ENCODE data around the gene RFC3. TPM values are rescaled to one million over a fixed set of nuclear protein-coding genes. Genes with fewer than 3 reads are reported as not detected.

Gene RFC3
- total RNA-seq, 1 experiment from 2014 or later = 64.4 TPM

GRCh38 chr13:33838647-33839046 is 20.7 kb downstream of the RFC3 start:
- Histone ChIP-seq H3K27ac (ENCODE audit: low read depth, low read length, poor library complexity, severe bottlenecking) (no peak overlapping the region), H3K9me3 (ENCODE audit: low read depth, low read length, poor library complexity, severe bottlenecking) (no peaks in the 10 kb centered on the region), H3K27me3 (replicated peaks; ENCODE audit: insufficient read depth, low read depth, low read length, poor library complexity) (no peaks in the 10 kb centered on the region), H3K4me3 (ENCODE audit: low read depth, low read length, poor library complexity, severe bottlenecking) (no peak overlapping the region), H3K36me3 (ENCODE audit: insufficient read depth, low read length, poor library complexity, severe bottlenecking) (peaks cover 44% of the 10 kb centered on the region), H3K4me1 (ENCODE audit: insufficient read depth, low read length, poor library complexity, severe bottlenecking) (no peaks in the 10 kb centered on the region)
- intact Hi-C loops (cut with micrococcal nuclease; ENCODE audit: unreplicated experiment) = no loop called here
- TF ChIP-seq CTCF (conservative IDR thresholded peaks at IDR 0.05; ENCODE audit: low read depth, low read length) (no peak), EZH2 (IDR thresholded peaks at IDR 0.05; ENCODE audit: borderline replicate concordance, low read depth, low read length, poor library complexity, severe bottlenecking) (no peak)
- no peak for DNase-seq (ENCODE audit: low spot score)
- ChIA-PET POLR2A (ENCODE audit: low non-redundant PET) (no interaction called here), CTCF (no interaction called here)
- no TSS peak for BruUV-seq (replicated peaks)

GRCh38 chr13:33840402-33840801 is 22.5 kb downstream of the RFC3 start:
- Histone ChIP-seq H3K27ac (ENCODE audit: low read depth, low read length, poor library complexity, severe bottlenecking) (no peak overlapping the region), H3K9me3 (ENCODE audit: low read depth, low read length, poor library complexity, severe bottlenecking) (no peaks in the 10 kb centered on the region), H3K4me3 (ENCODE audit: low read depth, low read length, poor library complexity, severe bottlenecking) (no peak overlapping the region), H3K36me3 (ENCODE audit: insufficient read depth, low read length, poor library complexity, severe bottlenecking) (peaks cover 30% of the 10 kb centered on the region), H3K27me3 (replicated peaks; ENCODE audit: insufficient read depth, low read depth, low read length, poor library complexity) (no peaks in the 10 kb centered on the region), H3K4me1 (ENCODE audit: insufficient read depth, low read length, poor library complexity, severe bottlenecking) (no peaks in the 10 kb centered on the region)
- no TSS peak for BruUV-seq (replicated peaks)
- intact Hi-C loops (cut with micrococcal nuclease; ENCODE audit: unreplicated experiment) = no loop called here
- TF ChIP-seq CTCF (conservative IDR thresholded peaks at IDR 0.05; ENCODE audit: low read depth, low read length) (no peak), EZH2 (IDR thresholded peaks at IDR 0.05; ENCODE audit: borderline replicate concordance, low read depth, low read length, poor library complexity, severe bottlenecking) (no peak)
- CTCF ChIA-PET = no interaction called here
- POLR2A ChIA-PET (ENCODE audit: low non-redundant PET) = no interaction called here
- no peak for DNase-seq (ENCODE audit: low spot score)

GRCh38 chr13:33842207-33842606 is 24.3 kb downstream of the RFC3 start:
- ChIA-PET POLR2A (ENCODE audit: low non-redundant PET) (no interaction called here), CTCF (no interaction called here)
- no peak overlapping the region for H3K27ac ChIP-seq (ENCODE audit: low read depth, low read length, poor library complexity, severe bottlenecking)
- H3K36me3 ChIP-seq (ENCODE audit: insufficient read depth, low read length, poor library complexity, severe bottlenecking) = peaks cover 13% of the 10 kb centered on the region
- BruUV-seq (replicated peaks) = no TSS peak
- TF ChIP-seq CTCF (conservative IDR thresholded peaks at IDR 0.05; ENCODE audit: low read depth, low read length) (no peak), EZH2 (IDR thresholded peaks at IDR 0.05; ENCODE audit: borderline replicate concordance, low read depth, low read length, poor library complexity, severe bottlenecking) (no peak)
- no peak for DNase-seq (ENCODE audit: low spot score)
- H3K4me1 ChIP-seq (ENCODE audit: insufficient read depth, low read length, poor library complexity, severe bottlenecking) = no peaks in the 10 kb centered on the region
- H3K27me3 ChIP-seq (replicated peaks; ENCODE audit: insufficient read depth, low read depth, low read length, poor library complexity) = no peaks in the 10 kb centered on the region
- intact Hi-C loops (cut with micrococcal nuclease; ENCODE audit: unreplicated experiment) = no loop called here
- H3K4me3 ChIP-seq (ENCODE audit: low read depth, low read length, poor library complexity, severe bottlenecking) = no peak overlapping the region
- H3K9me3 ChIP-seq (ENCODE audit: low read depth, low read length, poor library complexity, severe bottlenecking) = no peaks in the 10 kb centered on the region

Data from A673 (cell line).